ENCODE results near the gene FANCC. TPM values are rescaled to one million over a fixed set of nuclear protein-coding genes. Genes with fewer than 3 reads are reported as not detected.
A peak's percentile ranks its signal among the peaks of the same experiment; 100 is the strongest.
"Not testable (repeated sequence)": the region's sequence is repeated elsewhere in the genome, so short reads cannot be mapped to it uniquely, and the experiment has no call there.

FANCC gene
- total RNA-seq, 1 donor from 2014 or later = 26.6 TPM

- no peak for DNase-seq
These were observed 88.1 kb downstream of the FANCC start for GRCh38 chr9:95229230-95229915.

- no peak for DNase-seq
These were observed 90.6 kb downstream of the FANCC start for GRCh38 chr9:95226921-95227320.

- no peak for DNase-seq
These were observed 91.8 kb downstream of the FANCC start for GRCh38 chr9:95225726-95226106.

- peak; percentile 75 for DNase-seq
These were observed 92.3 kb downstream of the FANCC start for GRCh38 chr9:95225076-95225725.

- DNase-seq = no peak
These were observed 93.0 kb downstream of the FANCC start for GRCh38 chr9:95224376-95225019.

GRCh38 chr9:95220352-95220751 lies 97.2 kb downstream of the FANCC start:
- DNase-seq = not testable (repeated sequence)

GRCh38 chr9:95218773-95219172 lies 98.7 kb downstream of the FANCC start:
- no peak for DNase-seq

GRCh38 chr9:95217936-95218335 lies 99.6 kb downstream of the FANCC start:
- no peak for DNase-seq

GRCh38 chr9:95215336-95215898 lies 102.1 kb downstream of the FANCC start:
- no peak for DNase-seq

- no peak for DNase-seq
These were observed 104.4 kb downstream of the FANCC start for GRCh38 chr9:95213117-95213516.

- DNase-seq = no peak
These were observed 106.5 kb downstream of the FANCC start for GRCh38 chr9:95211028-95211427.

GRCh38 chr9:95207403-95207802 lies 110.1 kb downstream of the FANCC start:
- no peak for DNase-seq

- DNase-seq = peak; percentile 56
These were observed 111.4 kb downstream of the FANCC start for GRCh38 chr9:95206143-95206542.

- DNase-seq = no peak
These were observed 112.8 kb downstream of the FANCC start for GRCh38 chr9:95204710-95205109.

- DNase-seq = no peak
These were observed 113.2 kb downstream of the FANCC start for GRCh38 chr9:95204310-95204709.

GRCh38 chr9:95203019-95203418 lies 114.5 kb downstream of the FANCC start:
- DNase-seq = not testable (repeated sequence)

- no peak for DNase-seq
These were observed 115.3 kb downstream of the FANCC start for GRCh38 chr9:95202076-95202681.

- no peak for DNase-seq
These were observed 116.3 kb downstream of the FANCC start for GRCh38 chr9:95201206-95201605.

GRCh38 chr9:95197692-95198271 lies 119.7 kb downstream of the FANCC start:
- peak; percentile 56 for DNase-seq

- DNase-seq = no peak
These were observed 124.0 kb downstream of the FANCC start for GRCh38 chr9:95193480-95193879.

GRCh38 chr9:95193067-95193466 lies 124.4 kb downstream of the FANCC start:
- DNase-seq = no peak

- DNase-seq = no peak
These were observed 124.9 kb downstream of the FANCC start for GRCh38 chr9:95192631-95193030.

Data from tongue (tissue), 2 donors.